ENCODE data around the gene CSF2RB. TPM values are rescaled to one million over a fixed set of nuclear protein-coding genes. Genes with fewer than 3 reads are reported as not detected.

The CSF2RB gene
- total RNA-seq, 1 experiment from 2014 or later: not detected

GRCh38 chr22:36885474-36885873 lies 28.0 kb upstream of the CSF2RB start:
- no peak for DNase-seq (ENCODE audit: low spot score)
- in situ Hi-C loops (cut with HindIII; ENCODE audit: low sequenced_read_pairs): no loop called here

GRCh38 chr22:36886016-36886415 lies 27.4 kb upstream of the CSF2RB start:
- in situ Hi-C loops (cut with HindIII; ENCODE audit: low sequenced_read_pairs): no loop called here

GRCh38 chr22:36887162-36887561 lies 26.3 kb upstream of the CSF2RB start:
- in situ Hi-C loops (cut with HindIII; ENCODE audit: low sequenced_read_pairs): no loop called here
- no peak for DNase-seq (ENCODE audit: low spot score)

More at GRCh38 chr22:36886016-36886415, 27.4 kb upstream of the CSF2RB start:
- DNase-seq (ENCODE audit: low spot score): no peak

- in situ Hi-C loops (cut with HindIII; ENCODE audit: low sequenced_read_pairs): no loop called here
- no peak for DNase-seq (ENCODE audit: low spot score)
These were observed 21.8 kb upstream of the CSF2RB start for GRCh38 chr22:36891646-36892045.

- DNase-seq (ENCODE audit: low spot score): no peak
- in situ Hi-C loops (cut with HindIII; ENCODE audit: low sequenced_read_pairs): no loop called here
These were observed 21.1 kb upstream of the CSF2RB start for GRCh38 chr22:36892292-36892691.

- DNase-seq (ENCODE audit: low spot score): no peak
- in situ Hi-C loops (cut with HindIII; ENCODE audit: low sequenced_read_pairs): no loop called here
These were observed 20.2 kb upstream of the CSF2RB start for GRCh38 chr22:36893262-36893661.

GRCh38 chr22:36894266-36894665 lies 19.2 kb upstream of the CSF2RB start:
- in situ Hi-C loops (cut with HindIII; ENCODE audit: low sequenced_read_pairs): no loop called here

GRCh38 chr22:36897611-36898010 lies 15.8 kb upstream of the CSF2RB start:
- in situ Hi-C loops (cut with HindIII; ENCODE audit: low sequenced_read_pairs): no loop called here

More at GRCh38 chr22:36894266-36894665, 19.2 kb upstream of the CSF2RB start:
- DNase-seq (ENCODE audit: low spot score): no peak

GRCh38 chr22:36898690-36899089 lies 14.7 kb upstream of the CSF2RB start:
- in situ Hi-C loops (cut with HindIII; ENCODE audit: low sequenced_read_pairs): no loop called here
- no peak for DNase-seq (ENCODE audit: low spot score)

More at GRCh38 chr22:36897611-36898010, 15.8 kb upstream of the CSF2RB start:
- DNase-seq (ENCODE audit: low spot score): no peak

GRCh38 chr22:36899498-36899897 lies 13.9 kb upstream of the CSF2RB start:
- in situ Hi-C loops (cut with HindIII; ENCODE audit: low sequenced_read_pairs): no loop called here
- no peak for DNase-seq (ENCODE audit: low spot score)

- in situ Hi-C loops (cut with HindIII; ENCODE audit: low sequenced_read_pairs): no loop called here
- no peak for DNase-seq (ENCODE audit: low spot score)
These were observed 13.2 kb upstream of the CSF2RB start for GRCh38 chr22:36900225-36900624.

GRCh38 chr22:36900880-36901279 lies 12.5 kb upstream of the CSF2RB start:
- DNase-seq (ENCODE audit: low spot score): no peak
- in situ Hi-C loops (cut with HindIII; ENCODE audit: low sequenced_read_pairs): no loop called here

GRCh38 chr22:36901411-36902142 lies 11.9 kb upstream of the CSF2RB start:
- in situ Hi-C loops (cut with HindIII; ENCODE audit: low sequenced_read_pairs): no loop called here
- no peak for DNase-seq (ENCODE audit: low spot score)

GRCh38 chr22:36902143-36902926 lies 11.1 kb upstream of the CSF2RB start:
- in situ Hi-C loops (cut with HindIII; ENCODE audit: low sequenced_read_pairs): no loop called here
- no peak for DNase-seq (ENCODE audit: low spot score)

GRCh38 chr22:36904260-36904880 lies 9.1 kb upstream of the CSF2RB start:
- DNase-seq (ENCODE audit: low spot score): no peak
- in situ Hi-C loops (cut with HindIII; ENCODE audit: low sequenced_read_pairs): no loop called here

- DNase-seq (ENCODE audit: low spot score): no peak
- in situ Hi-C loops (cut with HindIII; ENCODE audit: low sequenced_read_pairs): no loop called here
These were observed 5.9 kb upstream of the CSF2RB start for GRCh38 chr22:36907253-36908195.

GRCh38 chr22:36910461-36910860 lies 3.0 kb upstream of the CSF2RB start:
- no peak for DNase-seq (ENCODE audit: low spot score)
- in situ Hi-C loops (cut with HindIII; ENCODE audit: low sequenced_read_pairs): no loop called here

GRCh38 chr22:36911887-36912661 lies 1.4 kb upstream of the CSF2RB start:
- in situ Hi-C loops (cut with HindIII; ENCODE audit: low sequenced_read_pairs): no loop called here
- no peak for DNase-seq (ENCODE audit: low spot score)
